OCI-M2 (cell line): ENCODE measurements around the gene SH2D3A.
"Not testable (repeated sequence)": the region's sequence is repeated elsewhere in the genome, so short reads cannot be mapped to it uniquely, and the experiment has no call there.

Experiments used
- DNase-seq: peaks from one replicate; lab custom pipeline; 2025; ENCODE audit not compliant: unreplicated experiment; lab: John Stamatoyannopoulos, UW

Gene SH2D3A

GRCh38 chr19:6761053-6761676 is 6.1 kb downstream of the SH2D3A start:
- DNase-seq: no peak

- no peak for DNase-seq
Measured at GRCh38 chr19:6760606-6761005, 6.6 kb downstream of the SH2D3A start.

GRCh38 chr19:6754653-6755463 is 12.4 kb downstream of the SH2D3A start:
- no peak for DNase-seq

GRCh38 chr19:6754136-6754535 is 13.1 kb downstream of the SH2D3A start:
- no peak for DNase-seq

- DNase-seq: peak; percentile 68
Measured at GRCh38 chr19:6753178-6754031, 13.8 kb downstream of the SH2D3A start.

GRCh38 chr19:6752256-6753177 is 14.7 kb downstream of the SH2D3A start:
- no peak for DNase-seq

GRCh38 chr19:6751189-6751588 is 16.0 kb downstream of the SH2D3A start:
- DNase-seq: no peak

- no peak for DNase-seq
Measured at GRCh38 chr19:6750062-6750461, 17.2 kb downstream of the SH2D3A start.

- not testable (repeated sequence) for DNase-seq
Measured at GRCh38 chr19:6748543-6748942, 18.7 kb downstream of the SH2D3A start.

GRCh38 chr19:6745965-6746364 is 21.3 kb downstream of the SH2D3A start:
- DNase-seq: no peak

GRCh38 chr19:6744381-6745301 is 22.6 kb downstream of the SH2D3A start:
- no peak for DNase-seq

GRCh38 chr19:6743714-6744380 is 23.4 kb downstream of the SH2D3A start:
- no peak for DNase-seq

GRCh38 chr19:6743066-6743465 is 24.2 kb downstream of the SH2D3A start:
- DNase-seq: no peak

GRCh38 chr19:6740589-6741343 is 26.5 kb downstream of the SH2D3A start:
- no peak for DNase-seq

- DNase-seq: no peak
Measured at GRCh38 chr19:6739883-6740588, 27.2 kb downstream of the SH2D3A start.

GRCh38 chr19:6739390-6739882 is 27.8 kb downstream of the SH2D3A start, which contains the start of gene TRIP10:
Gene TRIP10 (plus strand): TSS chr19:6739680. CDS start chr19:6739762, 82 bp downstream.
- DNase-seq: no peak

GRCh38 chr19:6738787-6739389 is 28.3 kb downstream of the SH2D3A start:
- DNase-seq: peak; percentile 74
